PFSK-1 (cell line): ENCODE data around the gene ONECUT2.

Source experiments
- POLR2AphosphoS5 ChIP-seq: IDR thresholded peaks from 2 replicates; pipeline ENCODE4 v1.6.1; 2012; ENCODE audit warnings: low read depth, mild to moderate bottlenecking, control low read depth, low read length, moderate library complexity
- SIN3A ChIP-seq: IDR thresholded peaks from 2 replicates; pipeline ENCODE4 v1.6.1; 2012; ENCODE audit warnings: mild to moderate bottlenecking, low read length, moderate library complexity, borderline replicate concordance; ENCODE audit not compliant: insufficient read depth
- TAF1 ChIP-seq: IDR thresholded peaks from 2 replicates; pipeline ENCODE4 v1.6.1; 2012; ENCODE audit warnings: low read length, control low read depth, borderline replicate concordance; ENCODE audit not compliant: insufficient read depth

DNA sequence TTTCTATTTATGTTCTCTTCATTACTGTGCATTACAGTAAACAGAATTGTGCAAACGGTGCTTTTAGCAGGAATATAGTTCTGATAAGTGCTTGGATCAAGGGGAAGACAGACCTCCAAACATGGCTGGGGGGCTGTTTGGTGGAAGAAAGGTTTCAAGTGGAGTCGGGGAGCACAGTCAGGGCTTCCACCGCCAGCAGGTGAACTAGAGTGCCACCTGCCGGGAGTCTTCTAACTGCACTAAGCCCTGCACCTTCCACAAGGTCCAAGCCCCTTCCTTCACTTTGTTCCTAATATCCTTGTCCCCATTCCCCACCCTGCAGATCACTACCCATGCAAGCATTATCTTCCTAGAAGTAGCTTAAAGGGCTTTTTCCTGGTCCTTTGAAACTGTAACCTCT is 11.1 kb downstream of the ONECUT2 start:
- TF ChIP-seq TAF1 (no peak), POLR2AphosphoS5 (no peak), SIN3A (no peak)
